D721Med (cell line): ENCODE measurements around the gene ABCB8.

Experiments used
- DNase-seq: peaks from one replicate; pipeline ENCODE4 v3.0.0; 2011; ENCODE audit warnings: low spot score; ENCODE audit not compliant: insufficient read length
- FAIRE-seq: peaks from 2 replicates; lab custom pipeline; 2011; peaks lifted over from hg19 to GRCh38; lab: Jason Lieb, UNC
- TF ChIP-seq, protein P1 (sequence below): IDR thresholded peaks from 2 replicates; pipeline ENCODE4 v1.5.1; 2012; ENCODE audit warnings: mild to moderate bottlenecking, control low read depth; ENCODE audit not compliant: insufficient read depth; ENCODE audit errors: missing control alignments

ABCB8 gene

DNA sequence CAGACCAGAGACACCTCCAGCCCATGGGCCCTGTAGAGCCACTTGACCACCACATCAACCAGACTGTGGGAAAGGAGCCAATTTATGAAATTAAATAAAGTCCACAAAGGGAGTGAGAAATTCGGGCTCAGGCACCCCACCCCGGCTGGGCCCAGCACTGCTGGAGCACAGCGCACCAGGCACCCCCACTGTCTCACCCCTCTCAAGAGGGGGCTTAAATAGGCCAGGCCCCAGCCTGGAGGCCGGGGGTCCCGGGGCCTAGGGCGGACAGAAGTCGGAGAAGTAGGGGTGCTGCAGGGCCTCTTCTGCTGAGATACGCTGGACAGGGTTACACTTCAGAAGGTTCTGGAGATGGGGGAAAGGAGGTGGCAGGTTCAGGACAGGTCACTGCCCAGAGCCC is 25.5 kb downstream of the ABCB8 start:
- TF ChIP-seq, protein P1, sequence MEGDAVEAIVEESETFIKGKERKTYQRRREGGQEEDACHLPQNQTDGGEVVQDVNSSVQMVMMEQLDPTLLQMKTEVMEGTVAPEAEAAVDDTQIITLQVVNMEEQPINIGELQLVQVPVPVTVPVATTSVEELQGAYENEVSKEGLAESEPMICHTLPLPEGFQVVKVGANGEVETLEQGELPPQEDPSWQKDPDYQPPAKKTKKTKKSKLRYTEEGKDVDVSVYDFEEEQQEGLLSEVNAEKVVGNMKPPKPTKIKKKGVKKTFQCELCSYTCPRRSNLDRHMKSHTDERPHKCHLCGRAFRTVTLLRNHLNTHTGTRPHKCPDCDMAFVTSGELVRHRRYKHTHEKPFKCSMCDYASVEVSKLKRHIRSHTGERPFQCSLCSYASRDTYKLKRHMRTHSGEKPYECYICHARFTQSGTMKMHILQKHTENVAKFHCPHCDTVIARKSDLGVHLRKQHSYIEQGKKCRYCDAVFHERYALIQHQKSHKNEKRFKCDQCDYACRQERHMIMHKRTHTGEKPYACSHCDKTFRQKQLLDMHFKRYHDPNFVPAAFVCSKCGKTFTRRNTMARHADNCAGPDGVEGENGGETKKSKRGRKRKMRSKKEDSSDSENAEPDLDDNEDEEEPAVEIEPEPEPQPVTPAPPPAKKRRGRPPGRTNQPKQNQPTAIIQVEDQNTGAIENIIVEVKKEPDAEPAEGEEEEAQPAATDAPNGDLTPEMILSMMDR: no peak
- FAIRE-seq: no peak

DNA sequence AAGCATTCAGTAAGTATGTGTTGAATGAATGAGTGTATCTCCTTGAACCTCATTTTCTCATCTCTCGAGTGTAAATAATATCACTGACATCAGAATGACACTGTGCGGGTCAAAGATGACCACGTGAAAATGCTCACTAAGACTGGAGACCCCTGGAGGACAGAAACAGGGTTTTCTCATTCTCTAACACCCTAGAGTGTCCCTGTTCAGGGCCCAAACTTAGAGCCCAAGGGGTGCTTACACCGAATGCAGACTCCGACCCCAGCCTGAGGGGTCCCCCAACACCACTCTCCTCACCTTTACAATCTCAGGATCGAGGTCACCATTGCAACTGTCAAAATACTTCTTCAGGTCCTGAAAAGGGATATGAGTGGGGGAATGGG is 28.0 kb downstream of the ABCB8 start:
- TF ChIP-seq, protein P1: no peak
- FAIRE-seq (no peak), DNase-seq (no peak)

More for the DNA sequence above, 25.5 kb downstream of the ABCB8 start:
- no peak for DNase-seq

DNA sequence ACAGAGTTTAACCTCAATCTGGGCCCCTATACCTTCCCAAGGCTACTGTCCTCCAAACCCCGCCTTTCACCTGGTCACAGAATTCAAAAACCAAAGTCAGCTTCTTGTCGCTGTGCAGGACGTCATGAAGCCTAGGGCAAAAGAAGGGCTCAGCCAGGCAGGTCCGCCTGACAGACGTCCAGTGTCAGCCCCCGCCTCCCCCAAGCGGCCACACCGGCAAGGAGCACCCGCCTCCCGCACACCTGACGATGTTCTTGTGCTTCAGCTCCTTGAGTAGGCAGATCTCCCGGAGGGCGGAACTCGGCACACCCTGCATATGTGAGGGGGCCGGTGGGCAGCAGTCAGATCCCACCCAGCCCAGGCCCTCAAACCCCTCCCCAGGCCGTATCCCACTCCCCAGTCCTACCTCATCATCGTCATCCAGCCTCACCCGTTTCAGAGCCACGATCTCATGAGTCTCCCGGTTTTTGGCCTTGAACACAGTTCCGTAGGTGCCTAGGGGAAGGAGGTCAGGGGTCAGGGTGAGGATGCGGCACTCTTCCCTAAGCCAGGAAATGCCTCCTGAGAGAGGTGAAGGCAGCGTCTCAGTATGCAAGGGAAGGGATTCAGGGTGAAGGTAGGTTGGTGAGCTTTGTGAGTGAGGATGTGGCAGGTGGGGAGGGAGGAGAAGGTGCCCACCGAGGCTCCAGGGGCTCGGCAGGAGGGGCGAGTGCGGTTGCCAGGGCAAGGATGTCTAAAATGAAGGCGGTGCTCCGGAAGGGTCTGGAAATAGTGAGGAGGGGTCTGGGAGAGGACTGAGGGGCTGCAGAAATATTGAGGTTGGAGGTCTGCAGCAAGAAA is 28.6 kb downstream of the ABCB8 start:
- FAIRE-seq (no peak), DNase-seq (no peak)
- TF ChIP-seq, protein P1: no peak

DNA sequence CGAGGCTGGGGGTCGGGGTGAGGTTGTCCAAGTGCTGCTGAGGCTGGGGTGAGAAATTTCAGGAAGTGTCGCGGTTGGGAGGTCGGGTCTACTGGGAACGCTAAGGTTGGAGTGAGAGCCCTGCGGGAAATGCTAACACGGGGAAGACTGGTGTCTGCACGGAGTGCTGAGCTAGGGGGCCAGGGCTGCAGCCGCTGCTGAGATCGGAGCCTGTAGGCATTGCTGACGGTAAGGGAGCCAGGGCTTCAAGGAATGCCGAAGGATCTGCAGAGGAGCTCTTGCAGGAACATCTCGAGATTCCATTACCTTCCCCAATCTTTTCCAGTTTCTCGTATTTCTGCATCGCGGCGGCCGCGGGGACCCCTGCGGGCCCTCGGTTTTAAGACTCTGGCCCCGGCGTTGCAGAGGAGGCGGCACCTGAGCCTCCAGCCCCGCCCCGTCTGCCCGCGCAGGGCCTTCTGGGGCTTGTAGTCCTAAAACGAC is 29.3 kb downstream of the ABCB8 start, which contains the start of gene CDK5:
CDK5 (minus strand) TSS at position 392 of the 483 bp plus-strand sequence; CDS start at position 343, 49 bp downstream.
- peak; percentile 63 for DNase-seq
- TF ChIP-seq, protein P1: no peak
- no peak for FAIRE-seq

DNA sequence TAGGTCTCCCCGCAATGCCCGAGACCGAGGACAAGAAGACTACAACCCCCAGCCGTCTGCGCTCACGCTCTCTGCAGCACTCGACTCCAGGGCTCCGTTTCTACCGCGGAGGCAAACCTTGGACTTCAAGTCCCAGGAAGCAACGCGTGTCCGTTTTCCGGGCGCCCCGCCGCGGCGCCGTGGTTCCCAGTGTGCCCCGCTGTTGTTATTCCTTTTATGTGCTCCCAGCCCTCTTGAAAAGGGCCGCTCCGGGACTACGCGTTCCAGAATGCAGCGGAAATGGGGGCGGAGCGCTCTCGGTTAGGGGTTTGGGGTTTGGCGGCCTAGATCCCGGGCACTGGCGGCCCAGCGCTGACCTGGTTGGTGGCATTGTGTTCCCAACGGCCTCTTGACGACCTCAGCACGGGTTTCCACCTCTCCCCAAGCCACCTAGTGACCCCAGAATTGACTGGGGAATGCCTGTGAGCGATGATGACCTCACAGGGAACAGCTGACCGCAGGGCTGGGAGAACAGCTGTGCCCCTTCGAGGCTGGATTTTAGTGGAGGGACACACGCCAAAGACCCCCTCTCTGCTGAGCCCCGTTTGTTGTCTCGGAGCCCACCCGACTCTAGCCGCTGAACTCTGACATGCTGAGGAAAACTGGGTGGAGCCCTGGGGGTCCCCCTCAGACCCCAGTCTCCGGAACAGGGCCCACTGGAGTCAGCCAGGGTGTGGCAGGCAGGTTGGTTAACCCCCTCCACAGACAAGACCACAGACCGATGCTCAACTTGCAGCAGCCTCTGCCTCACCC is 29.9 kb downstream of the ABCB8 start:
- DNase-seq: peak; percentile 99
- TF ChIP-seq, protein P1: no peak
- no peak for FAIRE-seq

DNA sequence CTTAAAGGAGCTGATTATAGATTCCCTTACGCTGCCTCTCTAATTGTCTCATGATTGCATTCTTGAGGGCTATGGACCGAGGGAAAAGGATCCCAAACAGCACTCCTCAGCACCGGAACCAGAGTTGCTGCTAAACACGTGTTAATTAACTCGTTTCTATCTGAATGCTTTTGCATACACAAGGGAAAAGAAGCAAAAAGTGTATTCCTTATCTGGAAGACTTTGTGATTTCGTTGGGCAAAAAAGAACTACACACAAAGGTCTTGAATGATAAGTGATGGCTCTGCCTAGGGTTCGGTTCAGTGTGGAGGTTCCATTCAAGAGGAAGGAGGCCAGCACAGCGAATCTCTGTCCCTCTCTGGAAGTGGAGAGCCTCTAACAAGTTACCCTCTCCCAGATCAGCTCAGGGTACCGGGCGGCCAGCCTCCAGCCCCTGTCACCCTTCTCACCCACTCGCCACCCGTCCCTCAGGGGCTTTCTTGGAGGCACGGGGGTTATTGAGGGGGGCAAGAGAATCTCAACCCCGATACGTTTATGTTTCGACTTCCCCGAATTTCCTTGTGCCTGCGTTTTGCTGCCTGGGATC is 30.6 kb downstream of the ABCB8 start:
- TF ChIP-seq, protein P1: no peak
- FAIRE-seq (no peak), DNase-seq (no peak)
